K562 (cell line): ENCODE results near the gene SLC5A10. TPM values are rescaled to one million over a fixed set of nuclear protein-coding genes. Genes with fewer than 3 reads are reported as not detected.

Experiments
- ATAC-seq: fragments of 200-7000 bp; cut with Tn5 transposase; 3 replicates; pipeline ENCODE4 v1.9.1; 2020; ENCODE audit warnings: moderate library complexity
- BruUV-seq: library from RNA; stranded (reverse); fragments of 400-500 nt; replicated peaks from 2 replicates; lab custom pipeline; 2021; lab: Mats Ljungman, UMichigan
- CTCF ChIA-PET: fragments of 300-600 bp; formaldehyde crosslinking; extraction: SDS; loops from one replicate; lab custom pipeline; 2021; ENCODE audit warnings: low intra/inter-chr PET ratio; lab: Yijun Ruan, JAX
- POLR2A ChIA-PET: fragments of 300-600, 350-650 bp; sonication (Branson Sonifier 250); formaldehyde crosslinking; extraction: SDS; loops from one replicate; lab custom pipeline; 2021; ENCODE audit warnings: antibody characterized with exemption, inconsistent platforms; lab: Yijun Ruan, JAX
- DNase-seq, 4 experiments: peaks; one replicate each; pipeline versions ENCODE4 v3.0.0 to v3.0.0-alpha.2; 2011 to 2018; ENCODE audit warnings: low spot score in 3 of 4, mixed read lengths in 3 of 4; ENCODE audit errors: extremely low read depth in 1 of 4
- FAIRE-seq: peaks from 2 replicates; lab custom pipeline; 2011; peaks lifted over from hg19 to GRCh38; lab: Jason Lieb, UNC
- H2AFZ ChIP-seq: 2 replicates; pipeline ENCODE4 v1.6.0; 2011; ENCODE audit warnings: low read depth, low read length, control low read depth, inconsistent platforms
- H3K27ac ChIP-seq: fragments of 200-600 bp; 3 replicates; pipeline ENCODE4 v1.8.0; 2011; ENCODE audit warnings: low read depth, mild to moderate bottlenecking, control low read depth, inconsistent platforms, low read length, moderate library complexity, mixed read lengths; ENCODE audit errors: extremely low read depth
- H3K27me3 ChIP-seq, 2 experiments: fragments of 300-600 bp in 1 of 2; 2 replicates in 1 of 2; 3 replicates in 1 of 2; pipeline versions ENCODE4 v1.6.0 to v1.8.0; 2011; ENCODE audit warnings: inconsistent platforms in 2 of 2, low read length in 2 of 2, mild to moderate bottlenecking in 1 of 2, mixed read lengths in 1 of 2, moderate library complexity in 1 of 2; ENCODE audit not compliant: control insufficient read depth in 2 of 2, insufficient read depth in 2 of 2
- H3K36me3 ChIP-seq: fragments of 300-600 bp; 3 replicates; pipeline ENCODE4 v1.8.0; 2011; ENCODE audit warnings: mild to moderate bottlenecking, low read length, inconsistent platforms; ENCODE audit not compliant: control insufficient read depth, insufficient read depth
- H3K4me1 ChIP-seq, 2 experiments: fragments of 200-600 bp in 1 of 2; replicated peaks in 1 of 2; 2 replicates in 1 of 2; 3 replicates in 1 of 2; pipeline versions ENCODE4 v1.5.1 to v1.8.0; 2011; ENCODE audit warnings: inconsistent platforms in 2 of 2, low read length in 2 of 2, mild to moderate bottlenecking in 1 of 2, mixed read lengths in 1 of 2, moderate library complexity in 1 of 2; ENCODE audit not compliant: control insufficient read depth in 2 of 2, insufficient read depth in 2 of 2
- H3K4me2 ChIP-seq: 2 replicates; pipeline ENCODE4 v1.6.1; 2011; ENCODE audit warnings: low read length, control low read depth, inconsistent platforms, mixed read lengths; ENCODE audit not compliant: insufficient read depth
- H3K4me3 ChIP-seq: fragments of 200-600 bp; sonication (generic), shearing (Covaris generic); 2 replicates; pipeline ENCODE4 v1.5.1; 2016; ENCODE audit warnings: control low read depth, inconsistent platforms
- H3K79me2 ChIP-seq: fragments of 200-600 bp; 3 replicates; pipeline ENCODE4 v1.8.0; 2011; ENCODE audit warnings: low read length, inconsistent platforms; ENCODE audit not compliant: control insufficient read depth, insufficient read depth
- H3K9ac ChIP-seq, 2 experiments: 2 replicates each; pipeline versions ENCODE4 v1.6.0 to v1.6.1; 2011; ENCODE audit warnings: low read depth in 2 of 2, low read length in 2 of 2, control low read depth in 1 of 2, inconsistent platforms in 1 of 2, mild to moderate bottlenecking in 1 of 2, mixed read lengths in 1 of 2; ENCODE audit not compliant: insufficient read depth in 1 of 2
- H3K9me1 ChIP-seq: one replicate; pipeline ENCODE4 v1.6.0; 2011; ENCODE audit warnings: inconsistent platforms, mild to moderate bottlenecking, low read length, moderate library complexity; ENCODE audit not compliant: control insufficient read depth, insufficient read depth
- H3K9me3 ChIP-seq: replicated peaks from 2 replicates; pipeline ENCODE4 v1.5.1; 2011; ENCODE audit warnings: low read depth, low read length, inconsistent platforms; ENCODE audit not compliant: control insufficient read depth, insufficient read depth
- H4K20me1 ChIP-seq: replicated peaks from 2 replicates; pipeline ENCODE4 v1.6.1; 2011; ENCODE audit warnings: low read length, inconsistent platforms, mixed read lengths; ENCODE audit not compliant: control insufficient read depth, insufficient read depth
- NFIC ChIP-seq: fragments of 450-650 bp; IDR thresholded peaks from 2 replicates; pipeline ENCODE4 v1.6.1; 2017; ENCODE audit warnings: mild to moderate bottlenecking, inconsistent platforms
- POLR2A ChIP-seq: fragments of 450-650 bp; conservative IDR thresholded peaks from 2 replicates; pipeline ENCODE4 v1.6.1; 2016
- POU5F1 ChIP-seq: fragments of 150-350 bp; IDR thresholded peaks from 2 replicates; pipeline ENCODE4 v1.6.1; 2014; ENCODE audit warnings: borderline replicate concordance, low read length, low read depth, mild to moderate bottlenecking; ENCODE audit not compliant: partially characterized antibody
- XRCC4 ChIP-seq: IDR thresholded peaks from one replicate; pipeline ENCODE4 v1.6.1; 2011; ENCODE audit not compliant: insufficient read depth, insufficient read length; ENCODE audit errors: extremely low read depth
- ZNF121 ChIP-seq: sonication (generic); formaldehyde crosslinking; conservative IDR thresholded peaks from 2 replicates; pipeline ENCODE4 v1.8.0; 2022; ENCODE audit warnings: missing genetic modification reagents
- ZNF253 ChIP-seq: fragments of 250-450 bp; sonication (Bioruptor Pico); conservative IDR thresholded peaks from 2 replicates; pipeline ENCODE4 v1.6.1; 2021; ENCODE audit warnings: mild to moderate bottlenecking
- ZNF644 ChIP-seq: fragments of 200-800 bp; sonication (Bioruptor generic); IDR thresholded peaks from 2 replicates; pipeline ENCODE4 v1.6.1; 2016; ENCODE audit warnings: low read depth, missing genetic modification characterization, missing compliant biosample characterization
- WGBS: fragments of 100-300 bp; shearing (Covaris generic); methylation state at CpG from one replicate; pipeline ENCODE4 v1.1.6; 2016; ENCODE audit warnings: low coverage, mixed read lengths; ENCODE audit not compliant: insufficient coverage; ENCODE audit errors: missing lambda C conversion rate; 5-methylcytosine and 5-hydroxymethylcytosine counted together
- in situ Hi-C: fragments of 300-500 bp; cut with MboI; formaldehyde crosslinking; loops from 4 replicates; pipeline ENCODE4 v1.15.0; 2018; ENCODE audit warnings: inconsistent platforms, mixed read lengths
- intact Hi-C: fragments of 100-400 bp; cut with micrococcal nuclease; formaldehyde crosslinking; loops from 2 replicates; pipeline ENCODE4 v1.14.2; 2022
- polyA plus RNA-seq, 8 experiments: library from polyadenylated mRNA; depleted of rRNA in 4 of 8; stranded (reverse) in 5 of 8; unstranded in 3 of 8; fragments of >200 nt; fragmentation: Nextera tagmentation in 2 of 8; fragmentation: Illumina TruSeq in 1 of 8; extraction: Ambion mirVana in 2 of 8; extraction: Trizol in 1 of 8; gene quantifications; 2 replicates each; pipeline versions ENCODE4 v1.2.1 to v1.2.3, GENCODE V29; 2011 to 2014; ENCODE audit warnings: inconsistent platforms in 1 of 8, missing spikeins in 1 of 8
- total RNA-seq, 7 experiments: library from RNA; depleted of rRNA in 6 of 7; stranded (reverse); fragments of >200 nt in 6 of 7; fragmentation: Illumina TruSeq in 2 of 7; extraction: Trizol in 2 of 7; gene quantifications; 2 replicates each; pipeline versions ENCODE4 v1.2.1 to v1.2.3, GENCODE V29; 2011 to 2021; ENCODE audit warnings: low replicate concordance in 1 of 7
- TF ChIP-seq, protein P1 (sequence below): IDR thresholded peaks from 2 replicates; pipeline ENCODE4 v1.6.1; 2011; ENCODE audit not compliant: insufficient read length; ENCODE audit errors: extremely low read depth

Gene SLC5A10
- total and polyA plus RNA-seq, 9 of the 15 experiments (the other 6 are each of a cell fraction or from before 2014, with no cell fraction given), result 0.03 to 0.09 (median 0.03) TPM; not detected in 5

DNA sequence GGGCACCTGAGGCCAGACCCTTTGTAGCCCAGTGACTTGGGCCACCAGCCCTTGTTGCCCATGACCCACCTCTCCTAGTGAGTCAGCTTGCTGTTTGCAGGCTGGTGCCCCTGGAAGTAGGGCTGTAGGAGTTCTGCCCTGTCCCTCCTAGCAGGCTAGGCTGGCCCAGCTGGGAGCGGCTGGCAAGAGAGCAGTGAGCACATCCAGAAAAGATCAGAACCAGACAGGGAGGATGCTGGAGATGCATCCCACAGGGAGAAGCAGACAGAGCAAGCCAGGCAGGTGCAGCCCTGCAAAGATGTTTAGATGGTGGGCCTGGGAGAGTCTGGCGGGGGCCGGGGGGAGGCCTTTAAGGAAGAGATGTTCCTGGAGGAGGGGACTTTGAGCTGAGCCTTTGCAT is 2.4 kb downstream of the SLC5A10 start:
- H3K4me1 ChIP-seq, result peaks cover 2 to 18% of the 10 kb centered on the region in 2 experiments; a peak in 3 of 5 replicates
- in situ Hi-C loops, result loop anchor here (10.0 kb wide), 1 partner anchor 190 kb away; no protein-coding TSS in a partner anchor
- intact Hi-C loops, result loop anchor here (10.0 kb wide), 1 partner anchor 140 kb away; no protein-coding TSS in a partner anchor
- no peaks in the 10 kb centered on the region for H3K79me2 ChIP-seq
- H3K9me3 ChIP-seq, result no peaks in the 10 kb centered on the region
- no peak overlapping the region for H3K4me2 ChIP-seq
- no TSS peak for BruUV-seq
- H3K27ac ChIP-seq, result no peak overlapping the region
- no peak for ATAC-seq
- no peak overlapping the region for H3K4me3 ChIP-seq
- no peak for DNase-seq
- H3K27me3 ChIP-seq, result peaks cover 2 to 14% of the 10 kb centered on the region in 2 experiments; a peak in 3 of 5 replicates
- 82% methylated on average over 3 of the region's 3 CpGs for WGBS
- TF ChIP-seq POLR2A, result no peak
- no peak for TF ChIP-seq POU5F1
- TF ChIP-seq, protein P1, sequence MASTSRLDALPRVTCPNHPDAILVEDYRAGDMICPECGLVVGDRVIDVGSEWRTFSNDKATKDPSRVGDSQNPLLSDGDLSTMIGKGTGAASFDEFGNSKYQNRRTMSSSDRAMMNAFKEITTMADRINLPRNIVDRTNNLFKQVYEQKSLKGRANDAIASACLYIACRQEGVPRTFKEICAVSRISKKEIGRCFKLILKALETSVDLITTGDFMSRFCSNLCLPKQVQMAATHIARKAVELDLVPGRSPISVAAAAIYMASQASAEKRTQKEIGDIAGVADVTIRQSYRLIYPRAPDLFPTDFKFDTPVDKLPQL, result no peak
- TF ChIP-seq XRCC4, result no peak
- TF ChIP-seq ZNF121 (CRISPR knock-in tag), result no peak
- no peak for TF ChIP-seq ZNF644 (tag)
- no peak for TF ChIP-seq ZNF253 (CRISPR knock-in tag)
- no peak for TF ChIP-seq NFIC
- TF ChIP-seq, all 486 proteins: peak for 0
- no peak for FAIRE-seq
- H2AFZ ChIP-seq, result no peak overlapping the region
- no peaks in the 10 kb centered on the region for H3K36me3 ChIP-seq
- ChIA-PET POLR2A (interaction anchor here (0.6 to 1.0 kb wide), 2 partner anchors 13 to 19 kb away, joined by 3 read pairs; no protein-coding TSS in a partner anchor), CTCF (no interaction called here)
- H4K20me1 ChIP-seq, result no peaks in the 10 kb centered on the region
- no peak overlapping the region for H3K9ac ChIP-seq
- H3K9me1 ChIP-seq, result no peaks in the 10 kb centered on the region
